OCI-LY3 (cell line): Measurements from ENCODE around the gene SH3PXD2B.

Experiments
- CTCF ChIP-seq: fragments of 200-600, 300-600 bp; sonication (generic); IDR thresholded peaks from 2 replicates; pipeline ENCODE4 v1.5.1; 2014; ENCODE audit warnings: antibody characterized with exemption, low read length, low read depth
- EZH2phosphoT487 ChIP-seq: fragments of 200-600 bp; shearing (Covaris generic); IDR thresholded peaks from 2 replicates; pipeline ENCODE4 v1.6.1; 2018; ENCODE audit warnings: antibody characterized with exemption, mixed run types, low read depth

- TF ChIP-seq CTCF (no peak), EZH2phosphoT487 (no peak)
Observed at GRCh38 chr5:172486912-172487311, 32.6 kb upstream of the SH3PXD2B start.
